Lung (tissue), 12 donors: ENCODE measurements around the gene IPO4. TPM values are rescaled to one million over a fixed set of nuclear protein-coding genes. Genes with fewer than 3 reads are reported as not detected.

Experiments
- ATAC-seq: fragments of 200-7000 bp; cut with Tn5 transposase; one replicate; pipeline ENCODE4 v1.9.1; 2020; ENCODE audit warnings: moderate number of reproducible peaks; ENCODE audit not compliant: insufficient read depth, low FRiP score
- DNase-seq, 3 donors: peaks; one replicate each; pipeline ENCODE4 v3.0.0-alpha.2; 2013 to 2017
- H3K27ac ChIP-seq, 2 donors: one replicate each; pipeline ENCODE4 v1.5.1; 2013; ENCODE audit warnings: mild to moderate bottlenecking in 2 of 2, moderate library complexity in 2 of 2, control low read depth in 1 of 2, inconsistent platforms in 1 of 2, low read depth in 1 of 2, low read length in 1 of 2
- H3K27me3 ChIP-seq, 3 donors: one replicate each; pipeline ENCODE4 v1.5.1; 2013; ENCODE audit warnings: low read length in 2 of 3; ENCODE audit not compliant: control insufficient read depth in 3 of 3, insufficient read depth in 3 of 3
- H3K36me3 ChIP-seq, 4 donors: one replicate each; pipeline ENCODE4 v1.5.1; 2013; ENCODE audit warnings: low read length in 4 of 4, mild to moderate bottlenecking in 1 of 4, moderate library complexity in 1 of 4; ENCODE audit not compliant: control insufficient read depth in 4 of 4, insufficient read depth in 4 of 4
- H3K4me1 ChIP-seq, 5 donors: one replicate each; pipeline ENCODE4 v1.5.1; 2013; ENCODE audit warnings: low read length in 5 of 5, mild to moderate bottlenecking in 2 of 5, moderate library complexity in 1 of 5; ENCODE audit not compliant: control insufficient read depth in 5 of 5, insufficient read depth in 5 of 5
- H3K4me3 ChIP-seq: one replicate; pipeline ENCODE4 v1.5.1; 2013; ENCODE audit warnings: mild to moderate bottlenecking, control low read depth, moderate library complexity
- H3K9ac ChIP-seq, 2 donors: one replicate each; pipeline ENCODE4 v1.5.1; 2013; ENCODE audit warnings: low read length in 2 of 2, control low read depth in 1 of 2; ENCODE audit not compliant: insufficient read depth in 1 of 2
- H3K9me3 ChIP-seq, 4 donors: one replicate each; pipeline ENCODE4 v1.5.1; 2013; ENCODE audit warnings: low read length in 3 of 4, mild to moderate bottlenecking in 1 of 4, moderate library complexity in 1 of 4; ENCODE audit not compliant: control insufficient read depth in 4 of 4, insufficient read depth in 3 of 4
- CTCF ChIP-seq: IDR thresholded peaks from 2 replicates; pipeline ENCODE4 v1.5.1; 2012; ENCODE audit warnings: mild to moderate bottlenecking; ENCODE audit errors: control extremely low read depth, extremely low read depth
- WGBS, 2 donors: extraction: QIAGEN DNeasy Blood & Tissue Kit; methylation state at CpG; one replicate each; pipeline ENCODE4 v1.1.7; 2013; 5-methylcytosine and 5-hydroxymethylcytosine counted together
- polyA plus RNA-seq, 2 donors: library from polyadenylated mRNA; stranded (reverse); fragments of 200-250 nt; gene quantifications; one replicate each; pipeline ENCODE4 v1.2.1, GENCODE V29; 2013
- total RNA-seq, 2 donors: library from RNA; depleted of rRNA in 1 of 2; stranded (reverse); fragments of >200 nt in 1 of 2; gene quantifications; one replicate each; pipeline ENCODE4 v1.2.1, GENCODE V29; 2014 to 2021
- donor health status: control.
- donor health status: control.
- donor health status: Bipolar disorder and iron deficiency.
- donor health status: healthy.
- donor health status: DM: yes; HTN: yes; CAD: no.

The IPO4 gene
- total and polyA plus RNA-seq, 4 donors = 13.0 to 78.9 (median 28.4) TPM

- peak; percentile 91 to 94 (median 92) for DNase-seq
- no peak for TF ChIP-seq CTCF
- Histone ChIP-seq H3K27ac (peak within 1 kb of the TSS; percentile 97 to 98), H3K9ac (peak within 1 kb of the TSS; percentile 72 to 94), H3K4me3 (peak within 1 kb of the TSS; percentile 53), H3K27me3 (no peaks in the 10 kb centered on the region), H3K36me3 (peaks cover 5 to 18% (median 13%) of the 10 kb centered on the region in 4 donors), H3K4me1 (peaks cover 0 to 23% (median 8%) of the 10 kb centered on the region in 5 donors), H3K9me3 (no peaks in the 10 kb centered on the region)
- WGBS, 2 donors = 0% methylated on average over 76 to 89 of the region's 89 CpGs
- ATAC-seq = peak; percentile 94
Measured at GRCh38 chr14:24195186-24196070, 6.8 kb upstream of the IPO4 start, which contains the start of gene TM9SF1. TSS of gene TM9SF1 (minus strand) at chr14:24195441. CDS start at chr14:24195019, 422 bp downstream.

DNA sequence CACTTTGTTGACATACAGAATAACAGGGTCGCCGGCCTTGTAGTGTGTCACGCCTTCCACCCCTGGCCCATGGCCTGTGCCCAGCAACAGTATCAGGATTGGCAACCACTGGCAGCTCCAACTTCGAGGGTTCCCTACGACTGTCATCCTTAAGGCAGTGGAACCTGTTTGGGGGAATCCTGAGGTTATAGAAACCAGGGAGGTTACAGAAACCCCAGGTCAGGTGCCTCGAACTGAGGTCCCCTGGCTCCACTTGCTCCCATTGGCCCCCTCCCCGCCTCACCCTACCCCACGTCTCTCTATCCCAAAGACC, 6.2 kb upstream of the IPO4 start:
- DNase-seq = no peak
- peaks cover 0 to 23% (median 8%) of the 10 kb centered on the region in 5 donors for H3K4me1 ChIP-seq
- no peak for TF ChIP-seq CTCF

DNA sequence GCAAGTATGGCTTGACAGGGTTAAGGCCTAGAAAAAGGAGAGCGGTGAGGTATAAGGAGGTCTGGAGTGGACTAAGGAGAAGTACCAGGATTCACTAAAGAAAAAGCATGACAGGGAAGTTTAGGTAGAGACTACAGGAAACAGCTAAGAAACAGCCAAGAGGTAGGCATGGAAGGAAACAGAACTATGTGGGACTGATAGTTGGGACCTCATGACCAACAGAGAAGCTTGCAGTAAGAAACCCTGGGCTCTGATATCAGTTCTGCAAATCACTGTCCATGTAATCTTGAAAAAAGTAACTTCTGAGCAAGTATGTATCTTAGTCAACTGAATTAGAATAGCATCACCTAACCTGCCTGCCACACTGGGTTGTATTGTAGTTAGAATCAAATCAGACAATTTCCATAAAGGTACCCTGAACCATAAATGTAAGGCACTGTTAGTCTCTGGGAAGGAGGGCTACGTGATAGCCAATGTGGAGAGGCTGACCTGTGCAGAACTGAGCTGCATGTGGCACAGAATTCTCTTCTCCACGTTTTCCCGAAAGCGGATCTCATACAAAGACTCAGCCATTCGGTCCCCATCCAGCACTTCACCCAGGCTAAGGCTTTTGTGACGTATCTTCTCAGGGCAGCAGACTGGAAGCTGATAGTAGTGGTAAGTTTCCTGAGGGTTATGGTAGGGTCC, 5.7 kb upstream of the IPO4 start:
- 88 to 90% methylated on average over 7 of the region's 7 CpGs for WGBS, 2 donors
- no peaks in the 10 kb centered on the region for H3K27me3 ChIP-seq
- no peaks in the 10 kb centered on the region for H3K9me3 ChIP-seq
- no peak for TF ChIP-seq CTCF
- peak overlapping the region; percentile 53 for H3K4me3 ChIP-seq
- ATAC-seq (no peak), DNase-seq (no peak)
- peaks cover 0 to 23% (median 8%) of the 10 kb centered on the region in 5 donors for H3K4me1 ChIP-seq
- peak overlapping the region in 1 of 2 donors; percentile 98 for H3K27ac ChIP-seq
- peak overlapping the region; percentile 72 to 94 for H3K9ac ChIP-seq
- H3K36me3 ChIP-seq = peaks cover 5 to 18% (median 13%) of the 10 kb centered on the region in 4 donors

More for the DNA sequence above, 6.2 kb upstream of the IPO4 start:
- H3K27ac ChIP-seq = peak overlapping the region; percentile 97 to 98
- peak overlapping the region; percentile 72 to 94 for H3K9ac ChIP-seq
- H3K4me3 ChIP-seq = peak overlapping the region; percentile 53
- H3K36me3 ChIP-seq = peaks cover 5 to 18% (median 13%) of the 10 kb centered on the region in 4 donors
- WGBS, 2 donors = 39 to 63% methylated on average over 8 of the region's 8 CpGs
- H3K9me3 ChIP-seq = no peaks in the 10 kb centered on the region
- ATAC-seq = no peak
- no peaks in the 10 kb centered on the region for H3K27me3 ChIP-seq
